Uterus (tissue), 4 donors: Measurements from ENCODE around the gene SCN2A. TPM values are rescaled to one million over a fixed set of nuclear protein-coding genes. Genes with fewer than 3 reads are reported as not detected.
A peak's percentile ranks its signal among the peaks of the same experiment; 100 is the strongest.

ENCODE experiments used
- DNase-seq, 2 donors: peaks; one replicate each; pipeline ENCODE4 v3.0.0-alpha.2; 2019 to 2020
- H3K27ac ChIP-seq, 2 donors: fragments of 200-600 bp; sonication (generic); 1 replicate in 1 of 2; 2 replicates in 1 of 2; pipeline ENCODE4 v1.5.1; 2016 to 2018
- H3K27me3 ChIP-seq, 2 donors: fragments of 200-600 bp; sonication (generic); one replicate each; pipeline ENCODE4 v1.5.1; 2018 to 2019; ENCODE audit warnings: control low read depth in 1 of 2
- H3K36me3 ChIP-seq, 2 donors: fragments of 200-600 bp; sonication (generic); one replicate each; pipeline ENCODE4 v1.5.1; 2019; ENCODE audit warnings: control low read depth in 1 of 2
- H3K4me1 ChIP-seq, 2 donors: fragments of 200-600 bp; sonication (generic); one replicate each; pipeline ENCODE4 v1.5.1; 2018 to 2019; ENCODE audit warnings: control low read depth in 1 of 2
- H3K4me3 ChIP-seq, 2 donors: fragments of 200-600 bp; sonication (generic); 1 replicate in 1 of 2; 2 replicates in 1 of 2; pipeline ENCODE4 v1.5.1; 2018 to 2019; ENCODE audit warnings: mild to moderate bottlenecking in 1 of 2
- H3K9me3 ChIP-seq, 2 donors: fragments of 200-600 bp; sonication (generic); one replicate each; pipeline ENCODE4 v1.5.1; 2019; ENCODE audit warnings: control low read depth in 1 of 2
- POLR2A ChIP-seq, 2 donors: fragments of 450-650 bp; IDR thresholded peaks; one replicate each; pipeline ENCODE4 v1.6.1; 2016; ENCODE audit warnings: antibody characterized with exemption in 2 of 2, mild to moderate bottlenecking in 1 of 2, moderate library complexity in 1 of 2
- intact Hi-C: fragments of 100-400 bp; cut with DNase I; formaldehyde crosslinking; loops from one replicate; pipeline ENCODE4 v1.15.1; 2023; ENCODE audit warnings: low total_unique reads
- total RNA-seq, 4 donors: library from RNA; depleted of rRNA in 3 of 4; stranded (reverse); fragments of >200 nt in 3 of 4; gene quantifications; one replicate each; pipeline versions ENCODE4 v1.1.0 to v1.2.4, GENCODE V29; 2014 to 2023
- TF ChIP-seq, protein P1 (sequence below), 4 experiments: fragments of 200-600 bp in 2 of 4; fragments of 450-650 bp in 2 of 4; sonication (generic) in 2 of 4; IDR thresholded peaks; one replicate each; pipeline ENCODE4 v1.5.1; 2016 to 2019; ENCODE audit warnings: antibody characterized with exemption in 4 of 4, mild to moderate bottlenecking in 2 of 4, moderate library complexity in 1 of 4
- donor health status: DM: yes; HTN: yes; CAD: no.

SCN2A gene
- total RNA-seq, 4 donors from 2014 or later: 0.26 to 15.8 (median 1.0) TPM

DNA sequence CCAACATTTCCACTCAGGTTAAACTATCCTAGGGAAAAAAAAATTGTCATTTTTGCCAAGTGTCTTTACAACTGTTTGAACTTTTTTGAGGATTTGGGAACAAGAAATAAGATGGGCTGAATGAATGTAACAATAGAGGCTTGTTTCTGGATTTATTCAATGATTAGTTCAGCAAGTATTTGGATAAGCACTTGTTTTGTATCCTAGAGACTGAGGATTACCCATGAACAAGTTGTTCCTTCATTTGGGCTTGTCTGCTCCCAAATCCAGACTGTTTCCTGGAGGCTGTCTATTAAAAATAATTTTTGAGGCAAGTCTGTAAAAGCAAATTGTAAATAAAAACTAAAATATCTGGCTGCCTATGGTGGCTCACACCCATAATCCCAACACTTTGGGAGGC, 168.3 kb downstream of the SCN2A start:
- H3K36me3 ChIP-seq: no peaks in the 10 kb centered on the region
- H3K27me3 ChIP-seq: no peaks in the 10 kb centered on the region
- no peak for TF ChIP-seq POLR2A (IDR thresholded peaks at IDR 0.05)
- TF ChIP-seq, protein P1, sequence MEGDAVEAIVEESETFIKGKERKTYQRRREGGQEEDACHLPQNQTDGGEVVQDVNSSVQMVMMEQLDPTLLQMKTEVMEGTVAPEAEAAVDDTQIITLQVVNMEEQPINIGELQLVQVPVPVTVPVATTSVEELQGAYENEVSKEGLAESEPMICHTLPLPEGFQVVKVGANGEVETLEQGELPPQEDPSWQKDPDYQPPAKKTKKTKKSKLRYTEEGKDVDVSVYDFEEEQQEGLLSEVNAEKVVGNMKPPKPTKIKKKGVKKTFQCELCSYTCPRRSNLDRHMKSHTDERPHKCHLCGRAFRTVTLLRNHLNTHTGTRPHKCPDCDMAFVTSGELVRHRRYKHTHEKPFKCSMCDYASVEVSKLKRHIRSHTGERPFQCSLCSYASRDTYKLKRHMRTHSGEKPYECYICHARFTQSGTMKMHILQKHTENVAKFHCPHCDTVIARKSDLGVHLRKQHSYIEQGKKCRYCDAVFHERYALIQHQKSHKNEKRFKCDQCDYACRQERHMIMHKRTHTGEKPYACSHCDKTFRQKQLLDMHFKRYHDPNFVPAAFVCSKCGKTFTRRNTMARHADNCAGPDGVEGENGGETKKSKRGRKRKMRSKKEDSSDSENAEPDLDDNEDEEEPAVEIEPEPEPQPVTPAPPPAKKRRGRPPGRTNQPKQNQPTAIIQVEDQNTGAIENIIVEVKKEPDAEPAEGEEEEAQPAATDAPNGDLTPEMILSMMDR (IDR thresholded peaks at IDR 0.05): no peak
- no peaks in the 10 kb centered on the region for H3K9me3 ChIP-seq
- no peak overlapping the region for H3K4me3 ChIP-seq
- H3K4me1 ChIP-seq: no peaks in the 10 kb centered on the region
- intact Hi-C loops: no loop called here
- no peak for DNase-seq
- peak overlapping the region in 1 of 2 donors; percentile 24 for H3K27ac ChIP-seq

DNA sequence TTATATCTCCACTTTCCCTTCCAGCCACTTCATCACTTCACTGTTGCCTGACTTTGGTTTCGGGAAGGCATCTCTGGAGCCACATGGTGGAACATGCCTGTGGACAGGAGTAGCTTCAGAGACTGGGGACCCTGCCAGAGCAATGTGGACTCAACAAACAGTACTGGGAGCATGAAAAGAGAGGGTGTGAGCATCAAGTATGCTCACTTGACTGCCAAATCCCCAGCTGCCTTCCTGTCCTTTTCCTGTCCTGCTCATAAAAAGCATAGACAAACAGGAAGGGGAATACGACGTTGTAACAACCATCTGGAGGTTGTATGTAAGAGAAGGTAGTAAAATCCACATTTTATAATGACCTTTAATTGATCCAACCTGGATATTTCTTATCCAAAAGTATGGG, 169.0 kb downstream of the SCN2A start:
- no peaks in the 10 kb centered on the region for H3K4me1 ChIP-seq
- peak in 1 of 2 donors; percentile 23 for DNase-seq
- H3K27me3 ChIP-seq: no peaks in the 10 kb centered on the region
- no peak overlapping the region for H3K4me3 ChIP-seq
- TF ChIP-seq, protein P1 (IDR thresholded peaks at IDR 0.05): no peak
- TF ChIP-seq POLR2A (IDR thresholded peaks at IDR 0.05): no peak
- H3K9me3 ChIP-seq: no peaks in the 10 kb centered on the region
- H3K36me3 ChIP-seq: no peaks in the 10 kb centered on the region
- peak overlapping the region in 1 of 2 donors; percentile 20 for H3K27ac ChIP-seq
- intact Hi-C loops: no loop called here

DNA sequence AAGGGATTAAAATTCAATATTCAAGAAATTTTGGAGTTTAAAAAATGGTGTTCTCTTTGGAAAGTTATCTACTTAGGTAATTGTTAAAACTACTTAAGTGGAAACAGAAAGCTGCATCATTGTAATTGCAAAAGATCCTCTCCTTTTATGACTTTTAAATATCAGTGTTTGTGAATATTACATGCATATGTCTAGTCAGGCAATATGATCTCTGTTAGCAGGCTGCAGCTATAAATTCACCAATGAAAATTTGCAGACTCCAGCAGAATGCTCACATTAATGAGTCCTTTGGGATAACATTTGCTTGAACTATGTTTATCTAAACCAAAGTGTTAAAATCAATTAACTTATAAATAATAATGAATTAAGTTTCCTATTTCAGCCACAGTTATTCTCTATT, 171.1 kb downstream of the SCN2A start:
- Histone ChIP-seq H3K27ac (no peak overlapping the region), H3K36me3 (no peaks in the 10 kb centered on the region), H3K9me3 (no peaks in the 10 kb centered on the region), H3K4me3 (no peak overlapping the region), H3K4me1 (no peaks in the 10 kb centered on the region), H3K27me3 (no peaks in the 10 kb centered on the region)
- no peak for DNase-seq
- TF ChIP-seq POLR2A (IDR thresholded peaks at IDR 0.05): no peak
- TF ChIP-seq, protein P1 (IDR thresholded peaks at IDR 0.05): no peak
- intact Hi-C loops: no loop called here

DNA sequence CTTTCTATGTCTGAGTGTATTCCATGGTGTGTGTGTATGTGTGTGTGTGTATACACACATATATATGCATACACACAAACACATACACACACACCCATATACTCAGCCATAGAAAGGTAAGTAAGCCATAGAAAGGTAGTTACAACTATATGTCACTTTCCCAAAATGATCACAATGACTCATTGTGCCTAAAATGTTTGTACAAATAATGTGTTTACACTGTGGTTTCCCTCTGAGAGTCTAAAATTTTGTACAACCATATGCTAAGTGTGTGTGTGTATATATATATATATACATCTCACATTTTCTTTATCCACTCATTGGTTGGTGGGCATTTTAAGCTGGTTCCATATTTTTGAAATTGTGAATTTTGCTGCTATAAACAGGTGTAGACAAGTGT, 175.0 kb downstream of the SCN2A start:
- no peak for TF ChIP-seq POLR2A (IDR thresholded peaks at IDR 0.05)
- TF ChIP-seq, protein P1 (IDR thresholded peaks at IDR 0.05): no peak
- DNase-seq: no peak
- H3K9me3 ChIP-seq: no peaks in the 10 kb centered on the region

DNA sequence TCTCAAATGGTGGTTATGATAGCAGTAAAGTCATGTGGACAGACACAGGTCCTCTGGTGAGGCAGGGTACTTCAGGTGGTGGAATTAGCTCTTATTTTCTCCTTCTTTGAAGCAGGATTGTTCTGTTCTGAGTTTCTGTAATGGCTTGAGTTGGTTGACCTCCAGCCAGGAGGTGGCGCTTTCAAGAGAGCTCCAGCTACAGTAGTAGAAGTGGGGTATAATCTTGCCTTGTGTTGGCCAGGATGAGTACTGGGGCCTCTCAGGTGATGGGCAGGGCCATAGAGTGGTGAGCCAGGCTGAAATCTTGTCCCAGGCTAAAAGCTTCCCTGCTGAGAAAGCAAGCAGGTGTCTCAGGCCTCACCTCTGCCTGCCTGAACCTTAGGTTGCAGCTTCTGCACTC, 177.8 kb downstream of the SCN2A start:
- intact Hi-C loops: no loop called here
- no peak for DNase-seq
- H3K4me3 ChIP-seq: no peak overlapping the region
- TF ChIP-seq, protein P1 (IDR thresholded peaks at IDR 0.05): no peak
- no peak for TF ChIP-seq POLR2A (IDR thresholded peaks at IDR 0.05)
- no peaks in the 10 kb centered on the region for H3K9me3 ChIP-seq
- H3K4me1 ChIP-seq: no peaks in the 10 kb centered on the region
- H3K27me3 ChIP-seq: no peaks in the 10 kb centered on the region
- H3K36me3 ChIP-seq: no peaks in the 10 kb centered on the region
- no peak overlapping the region for H3K27ac ChIP-seq

More for the DNA sequence above, 175.0 kb downstream of the SCN2A start:
- Histone ChIP-seq H3K27ac (no peak overlapping the region), H3K4me1 (no peaks in the 10 kb centered on the region), H3K36me3 (no peaks in the 10 kb centered on the region), H3K4me3 (no peak overlapping the region), H3K27me3 (no peaks in the 10 kb centered on the region)
- intact Hi-C loops: no loop called here
